Cardiac muscle cell (in vitro differentiated cells and primary cell): ENCODE data around the gene CRISPLD2. TPM values are rescaled to one million over a fixed set of nuclear protein-coding genes. Genes with fewer than 3 reads are reported as not detected.

Experiments
- DNase-seq, 2 donors: peaks; one replicate each; pipeline versions ENCODE4 v3.0.0 to v3.0.0-alpha.2; 2010 to 2017; ENCODE audit warnings: low read depth in 1 of 2, low spot score in 1 of 2
- H3K27ac ChIP-seq: fragments of 200-600 bp; sonication (generic); 2 replicates; pipeline ENCODE4 v1.5.1; 2016
- H3K27me3 ChIP-seq: fragments of 200-600 bp; sonication (generic); 2 replicates; pipeline ENCODE4 v1.6.0; 2016; ENCODE audit warnings: control low read depth
- H3K36me3 ChIP-seq: fragments of 200-600 bp; sonication (generic); 2 replicates; pipeline ENCODE4 v1.5.1; 2016; ENCODE audit warnings: control low read depth
- H3K4me1 ChIP-seq: fragments of 200-600 bp; sonication (generic); 2 replicates; pipeline ENCODE4 v1.8.1; 2017; ENCODE audit warnings: low read depth, mild to moderate bottlenecking, mixed run types
- H3K4me3 ChIP-seq: fragments of 200-600 bp; sonication (generic); 2 replicates; pipeline ENCODE4 v1.5.1; 2016; ENCODE audit warnings: mild to moderate bottlenecking
- H3K9me3 ChIP-seq: fragments of 200-600 bp; sonication (generic); 2 replicates; pipeline ENCODE4 v1.5.1; 2017; ENCODE audit warnings: low read depth, mild to moderate bottlenecking, control low read depth
- polyA plus RNA-seq: library from polyadenylated mRNA; unstranded; fragments of >200 nt; fragmentation: Nextera tagmentation; extraction: Ambion mirVana; gene quantifications from 2 replicates; pipeline ENCODE4 v1.2.1, GENCODE V29; 2016
- total RNA-seq: library from RNA; depleted of rRNA; stranded (reverse); fragments of >200 nt; gene quantifications from 2 replicates; pipeline ENCODE4 v1.2.3, GENCODE V29; 2016
- TF ChIP-seq, protein P1 (sequence below): IDR thresholded peaks from 2 replicates; pipeline ENCODE4 v1.5.1; 2012; ENCODE audit warnings: low read depth, mild to moderate bottlenecking, low read length

The CRISPLD2 gene
- total and polyA plus RNA-seq, 2 experiments from 2014 or later, result 0.91 to 1.7 TPM

DNA sequence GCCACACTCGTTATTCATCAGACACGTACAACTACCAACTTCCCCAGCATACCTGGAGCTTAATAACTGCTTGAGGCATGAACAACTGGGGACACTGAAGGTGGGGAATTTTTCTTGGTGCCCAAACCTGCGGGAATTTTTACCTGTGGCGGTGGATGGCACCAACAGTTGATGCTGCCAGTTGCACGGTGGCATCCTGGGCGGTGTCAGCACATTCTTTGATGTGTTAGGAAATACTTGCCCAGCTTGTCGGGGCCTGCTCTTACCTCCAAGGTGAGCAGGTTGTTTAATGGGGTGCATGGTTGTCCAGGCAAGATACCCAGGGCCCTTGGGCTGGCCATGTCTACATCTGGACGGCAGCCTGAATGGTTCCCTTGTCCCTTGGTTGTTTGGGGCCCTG is 79.6 kb downstream of the CRISPLD2 start:
- no peaks in the 10 kb centered on the region for H3K9me3 ChIP-seq
- no peaks in the 10 kb centered on the region for H3K36me3 ChIP-seq
- no peaks in the 10 kb centered on the region for H3K4me1 ChIP-seq
- no peak for DNase-seq
- TF ChIP-seq, protein P1, sequence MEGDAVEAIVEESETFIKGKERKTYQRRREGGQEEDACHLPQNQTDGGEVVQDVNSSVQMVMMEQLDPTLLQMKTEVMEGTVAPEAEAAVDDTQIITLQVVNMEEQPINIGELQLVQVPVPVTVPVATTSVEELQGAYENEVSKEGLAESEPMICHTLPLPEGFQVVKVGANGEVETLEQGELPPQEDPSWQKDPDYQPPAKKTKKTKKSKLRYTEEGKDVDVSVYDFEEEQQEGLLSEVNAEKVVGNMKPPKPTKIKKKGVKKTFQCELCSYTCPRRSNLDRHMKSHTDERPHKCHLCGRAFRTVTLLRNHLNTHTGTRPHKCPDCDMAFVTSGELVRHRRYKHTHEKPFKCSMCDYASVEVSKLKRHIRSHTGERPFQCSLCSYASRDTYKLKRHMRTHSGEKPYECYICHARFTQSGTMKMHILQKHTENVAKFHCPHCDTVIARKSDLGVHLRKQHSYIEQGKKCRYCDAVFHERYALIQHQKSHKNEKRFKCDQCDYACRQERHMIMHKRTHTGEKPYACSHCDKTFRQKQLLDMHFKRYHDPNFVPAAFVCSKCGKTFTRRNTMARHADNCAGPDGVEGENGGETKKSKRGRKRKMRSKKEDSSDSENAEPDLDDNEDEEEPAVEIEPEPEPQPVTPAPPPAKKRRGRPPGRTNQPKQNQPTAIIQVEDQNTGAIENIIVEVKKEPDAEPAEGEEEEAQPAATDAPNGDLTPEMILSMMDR, result no peak
- no peak overlapping the region for H3K27ac ChIP-seq
- H3K4me3 ChIP-seq, result no peak overlapping the region
- H3K27me3 ChIP-seq, result no peaks in the 10 kb centered on the region

DNA sequence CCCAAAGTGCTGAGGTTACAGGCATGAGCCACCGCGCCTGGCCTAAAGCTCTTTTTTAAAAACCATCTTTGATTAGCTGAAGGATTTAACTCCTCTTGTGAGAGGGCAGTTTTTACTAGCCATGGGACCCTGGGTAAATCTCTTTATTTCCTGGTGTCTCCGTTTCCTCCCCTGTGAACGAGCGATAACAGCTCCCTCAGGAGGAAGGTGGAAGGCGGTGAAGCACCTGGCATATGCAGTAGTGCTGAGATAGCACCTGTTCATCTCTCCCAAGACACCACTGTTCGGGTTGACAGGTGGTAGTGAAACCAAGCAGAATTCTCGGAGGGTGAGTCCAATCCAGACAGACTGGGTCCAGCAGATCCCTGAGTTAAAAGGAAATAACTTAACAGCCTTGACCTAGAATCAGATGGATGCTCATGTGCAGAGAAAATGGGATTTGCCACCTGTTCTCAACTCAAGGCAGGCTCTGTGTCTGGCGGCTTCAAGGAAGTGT is 86.2 kb downstream of the CRISPLD2 start:
- no peak overlapping the region for H3K4me3 ChIP-seq
- no peak for DNase-seq
- H3K27ac ChIP-seq, result no peak overlapping the region
- H3K27me3 ChIP-seq, result no peaks in the 10 kb centered on the region
- H3K4me1 ChIP-seq, result no peaks in the 10 kb centered on the region
- H3K9me3 ChIP-seq, result no peaks in the 10 kb centered on the region
- TF ChIP-seq, protein P1, result no peak
- no peaks in the 10 kb centered on the region for H3K36me3 ChIP-seq

DNA sequence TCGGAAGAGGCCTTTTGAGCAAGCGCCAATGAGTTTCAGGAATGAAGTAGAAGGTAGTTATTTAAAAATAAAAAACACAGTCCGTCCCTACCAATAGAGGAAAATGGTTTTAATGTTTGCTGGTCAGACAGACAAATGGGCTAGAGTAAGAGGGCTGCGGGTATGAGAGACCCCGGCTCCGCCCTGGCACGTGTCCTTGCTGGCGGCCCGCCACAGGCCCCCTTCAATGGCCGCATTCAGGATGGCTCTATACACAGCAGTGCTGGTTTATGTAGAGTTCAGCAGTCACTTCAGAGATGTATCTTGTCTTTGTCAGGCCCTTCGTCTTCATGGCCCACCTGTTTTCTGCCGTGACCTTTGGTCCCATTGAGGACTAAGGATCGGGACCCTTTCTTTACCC is 87.3 kb downstream of the CRISPLD2 start:
- no peak for DNase-seq
- H3K4me3 ChIP-seq, result no peak overlapping the region
- no peaks in the 10 kb centered on the region for H3K4me1 ChIP-seq
- H3K36me3 ChIP-seq, result no peaks in the 10 kb centered on the region
- H3K27ac ChIP-seq, result no peak overlapping the region
- H3K27me3 ChIP-seq, result no peaks in the 10 kb centered on the region
- TF ChIP-seq, protein P1, result no peak
- H3K9me3 ChIP-seq, result no peaks in the 10 kb centered on the region

DNA sequence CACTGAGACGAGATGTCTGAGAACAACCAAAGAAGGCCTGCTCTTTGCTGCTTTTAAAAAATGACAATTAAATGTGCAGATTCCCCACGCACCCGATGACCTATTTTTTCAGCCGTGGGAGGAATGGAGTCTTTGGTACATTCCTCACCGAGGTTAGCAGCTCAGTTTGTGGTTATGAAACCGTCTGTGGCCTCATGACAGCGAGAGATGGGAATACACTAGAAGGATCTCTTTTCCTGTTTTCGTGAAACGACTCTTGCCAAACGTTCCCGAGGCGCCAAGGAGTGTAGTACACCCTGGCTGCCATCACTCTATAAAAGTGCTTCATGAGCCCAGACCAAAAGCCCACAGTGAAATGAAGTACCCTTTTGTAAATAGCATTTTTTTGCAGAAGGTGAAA is 87.8 kb downstream of the CRISPLD2 start:
- Histone ChIP-seq H3K27ac (no peak overlapping the region), H3K4me1 (no peaks in the 10 kb centered on the region), H3K4me3 (no peak overlapping the region), H3K36me3 (no peaks in the 10 kb centered on the region), H3K9me3 (no peaks in the 10 kb centered on the region), H3K27me3 (no peaks in the 10 kb centered on the region)
- TF ChIP-seq, protein P1, result peak; percentile 17
- peak in 1 of 2 donors; percentile 88 for DNase-seq

GRCh38 chr16:84909476-84910085 is 89.8 kb downstream of the CRISPLD2 start:
- H3K4me3 ChIP-seq, result no peak overlapping the region
- TF ChIP-seq, protein P1, result no peak
- no peaks in the 10 kb centered on the region for H3K27me3 ChIP-seq
- no peaks in the 10 kb centered on the region for H3K4me1 ChIP-seq
- no peaks in the 10 kb centered on the region for H3K36me3 ChIP-seq
- H3K9me3 ChIP-seq, result no peaks in the 10 kb centered on the region
- DNase-seq, result no peak
- H3K27ac ChIP-seq, result no peak overlapping the region
